HL-60 (cell line): Measurements from ENCODE around the gene YIPF6.
"Not testable (repeated sequence)": the region's sequence is repeated elsewhere in the genome, so short reads cannot be mapped to it uniquely, and the experiment has no call there.

Source experiments
- DNase-seq, 2 experiments: peaks; one replicate each; pipeline ENCODE4 v3.0.0-alpha.2; 2010 to 2020; ENCODE audit warnings: low read depth in 1 of 2, low spot score in 1 of 2
- H3K27ac ChIP-seq: fragments of 250-450 bp; sonication (Bioruptor Pico); replicated peaks from 2 replicates; pipeline ENCODE4 v1.5.1; 2020; ENCODE audit warnings: mild to moderate bottlenecking, moderate library complexity
- H3K27me3 ChIP-seq: fragments of 250-450 bp; sonication (Bioruptor Pico); 2 replicates; pipeline ENCODE4 v1.5.1; 2021; ENCODE audit warnings: mild to moderate bottlenecking, moderate library complexity; ENCODE audit not compliant: insufficient read depth, poor library complexity, severe bottlenecking
- H3K4me3 ChIP-seq: replicated peaks from 2 replicates; pipeline ENCODE4 v1.5.1; 2011; ENCODE audit warnings: mild to moderate bottlenecking, control low read depth, low read length; ENCODE audit not compliant: insufficient read depth
- CTCF ChIP-seq: IDR thresholded peaks from one replicate; pipeline ENCODE4 v1.5.1; 2011; ENCODE audit warnings: low read length, control low read depth, inconsistent platforms; ENCODE audit not compliant: insufficient read depth
- GABPA ChIP-seq: IDR thresholded peaks from 2 replicates; pipeline ENCODE4 v1.6.1; 2012; ENCODE audit warnings: low read depth
- POLR2AphosphoS5 ChIP-seq: IDR thresholded peaks from 2 replicates; pipeline ENCODE4 v1.6.1; 2012; ENCODE audit warnings: low read depth
- SPI1 ChIP-seq: IDR thresholded peaks from 2 replicates; pipeline ENCODE4 v1.6.1; 2012; ENCODE audit warnings: low read depth, mild to moderate bottlenecking, borderline replicate concordance
- TF ChIP-seq, protein P1 (sequence below): IDR thresholded peaks from 2 replicates; pipeline ENCODE4 v1.6.1; 2012; ENCODE audit warnings: low read depth; ENCODE audit not compliant: insufficient replicate concordance

YIPF6 gene

GRCh38 chrX:68508799-68509198, 9.9 kb downstream of the YIPF6 start:
- DNase-seq: no peak
- Histone ChIP-seq H3K27ac (no peak overlapping the region), H3K27me3 (no peaks in the 10 kb centered on the region), H3K4me3 (no peak overlapping the region)
- TF ChIP-seq, protein P1, sequence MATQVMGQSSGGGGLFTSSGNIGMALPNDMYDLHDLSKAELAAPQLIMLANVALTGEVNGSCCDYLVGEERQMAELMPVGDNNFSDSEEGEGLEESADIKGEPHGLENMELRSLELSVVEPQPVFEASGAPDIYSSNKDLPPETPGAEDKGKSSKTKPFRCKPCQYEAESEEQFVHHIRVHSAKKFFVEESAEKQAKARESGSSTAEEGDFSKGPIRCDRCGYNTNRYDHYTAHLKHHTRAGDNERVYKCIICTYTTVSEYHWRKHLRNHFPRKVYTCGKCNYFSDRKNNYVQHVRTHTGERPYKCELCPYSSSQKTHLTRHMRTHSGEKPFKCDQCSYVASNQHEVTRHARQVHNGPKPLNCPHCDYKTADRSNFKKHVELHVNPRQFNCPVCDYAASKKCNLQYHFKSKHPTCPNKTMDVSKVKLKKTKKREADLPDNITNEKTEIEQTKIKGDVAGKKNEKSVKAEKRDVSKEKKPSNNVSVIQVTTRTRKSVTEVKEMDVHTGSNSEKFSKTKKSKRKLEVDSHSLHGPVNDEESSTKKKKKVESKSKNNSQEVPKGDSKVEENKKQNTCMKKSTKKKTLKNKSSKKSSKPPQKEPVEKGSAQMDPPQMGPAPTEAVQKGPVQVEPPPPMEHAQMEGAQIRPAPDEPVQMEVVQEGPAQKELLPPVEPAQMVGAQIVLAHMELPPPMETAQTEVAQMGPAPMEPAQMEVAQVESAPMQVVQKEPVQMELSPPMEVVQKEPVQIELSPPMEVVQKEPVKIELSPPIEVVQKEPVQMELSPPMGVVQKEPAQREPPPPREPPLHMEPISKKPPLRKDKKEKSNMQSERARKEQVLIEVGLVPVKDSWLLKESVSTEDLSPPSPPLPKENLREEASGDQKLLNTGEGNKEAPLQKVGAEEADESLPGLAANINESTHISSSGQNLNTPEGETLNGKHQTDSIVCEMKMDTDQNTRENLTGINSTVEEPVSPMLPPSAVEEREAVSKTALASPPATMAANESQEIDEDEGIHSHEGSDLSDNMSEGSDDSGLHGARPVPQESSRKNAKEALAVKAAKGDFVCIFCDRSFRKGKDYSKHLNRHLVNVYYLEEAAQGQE: no peak
- TF ChIP-seq CTCF (no peak), GABPA (no peak)

- Histone ChIP-seq H3K4me3 (no peak overlapping the region), H3K27me3 (no peaks in the 10 kb centered on the region), H3K27ac (no peak overlapping the region)
- peak in 1 of 2 experiments; percentile 45 for DNase-seq
- TF ChIP-seq CTCF: peak; percentile 20
- TF ChIP-seq POLR2AphosphoS5: no peak
Observed at GRCh38 chrX:68511255-68511654, 12.4 kb downstream of the YIPF6 start.

DNA sequence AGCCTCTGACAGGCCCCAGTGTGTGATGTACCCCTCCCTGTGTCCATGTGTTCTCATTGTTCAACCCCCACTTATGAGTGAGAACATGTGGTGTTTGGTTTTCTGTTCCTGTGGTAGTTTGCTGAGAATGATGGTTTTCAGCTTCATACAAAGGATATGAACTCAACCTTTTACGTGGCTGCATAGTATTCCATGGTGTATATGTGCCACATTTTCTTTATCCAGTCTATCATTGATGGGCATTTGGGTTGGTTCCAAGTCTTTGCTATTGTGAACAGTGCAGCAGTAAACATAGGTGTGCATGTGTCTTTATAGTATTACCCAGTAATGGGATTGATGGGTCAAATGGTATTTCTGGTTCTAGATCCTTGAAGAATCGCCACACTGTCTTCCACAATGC, 25.8 kb downstream of the YIPF6 start:
- H3K4me3 ChIP-seq, H3K27me3 ChIP-seq, H3K27ac ChIP-seq, DNase-seq: not testable (repeated sequence)

GRCh38 chrX:68532831-68533533, 34.1 kb downstream of the YIPF6 start:
- no peak for TF ChIP-seq GABPA
- TF ChIP-seq POLR2AphosphoS5: no peak
- no peak for TF ChIP-seq CTCF
- TF ChIP-seq SPI1: no peak
- TF ChIP-seq, protein P1: no peak
- no peak for DNase-seq
- no peak overlapping the region for H3K27ac ChIP-seq

More at GRCh38 chrX:68532831-68533533, 34.1 kb downstream of the YIPF6 start:
- Histone ChIP-seq H3K4me3 (no peak overlapping the region), H3K27me3 (no peaks in the 10 kb centered on the region)
